ENCODE data around the gene PTPRB.

The PTPRB gene

DNA sequence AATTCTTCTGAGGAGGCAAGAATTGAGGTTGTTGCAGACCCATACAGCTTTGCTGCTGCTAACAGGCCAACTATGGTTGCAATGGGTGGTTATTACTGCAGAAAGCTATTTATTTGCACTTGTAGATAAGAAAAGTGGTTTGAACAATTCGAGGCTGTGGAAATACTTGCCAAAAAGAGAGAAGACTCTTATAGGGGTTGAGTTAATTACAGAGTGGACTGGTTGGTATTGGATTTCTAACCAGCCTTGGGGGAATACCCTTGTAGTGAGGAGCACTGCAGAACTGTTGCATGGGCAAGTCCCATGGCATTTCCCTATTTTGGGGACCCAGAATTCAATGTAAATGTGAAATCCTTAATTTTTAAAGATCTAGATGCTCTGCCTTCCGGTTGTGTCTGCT, 150.6 kb downstream of the PTPRB start:
- no peak for DNase-seq (ENCODE audit: low read depth)
- no peak overlapping the region for H3K4me3 ChIP-seq (ENCODE audit: low read length)
- TF ChIP-seq CTCF (IDR thresholded peaks at IDR 0.05; ENCODE audit: insufficient read depth, low read depth, low read length, missing control alignments), result no peak

DNA sequence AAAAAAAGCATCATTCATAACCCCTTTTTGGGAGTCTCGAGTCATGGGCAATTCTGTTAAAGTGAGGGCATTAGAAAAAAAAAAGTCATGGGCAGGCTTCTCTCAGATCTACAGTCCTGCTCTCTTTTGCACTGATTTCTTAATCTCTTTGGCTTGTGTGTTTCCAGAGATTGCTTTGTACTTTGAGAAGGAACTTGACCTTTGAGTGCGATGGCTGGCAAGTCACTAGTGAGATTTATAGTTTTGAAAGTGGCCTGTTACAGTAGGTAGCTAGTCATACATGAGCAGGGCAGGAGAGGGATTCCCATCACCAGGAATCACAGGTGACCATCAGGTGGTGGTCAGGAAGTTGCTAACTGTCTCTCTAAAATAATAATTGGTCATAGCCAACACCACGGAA, 151.5 kb downstream of the PTPRB start:
- no peak for DNase-seq (ENCODE audit: low read depth)
- TF ChIP-seq CTCF (IDR thresholded peaks at IDR 0.05; ENCODE audit: insufficient read depth, low read depth, low read length, missing control alignments), result no peak
- H3K4me3 ChIP-seq (ENCODE audit: low read length), result no peak overlapping the region

DNA sequence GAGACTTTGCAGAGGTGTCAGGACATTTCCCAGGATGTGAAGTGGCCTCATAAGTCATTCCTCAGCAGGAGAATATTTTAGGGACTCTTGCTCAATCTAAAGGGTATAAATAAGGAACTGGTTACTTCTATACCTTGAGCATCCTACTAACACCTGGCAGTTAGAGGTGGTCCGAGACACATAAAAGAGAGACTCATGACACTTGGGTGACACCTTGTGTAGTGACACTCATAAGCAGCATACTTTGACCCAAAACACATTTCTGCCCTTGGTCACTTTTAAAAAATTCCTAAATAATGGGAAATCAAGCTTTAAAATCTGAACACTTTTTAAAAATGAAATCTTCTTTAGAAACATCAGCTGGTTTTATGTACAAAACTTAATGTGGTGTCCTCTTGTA, 152.8 kb downstream of the PTPRB start:
- TF ChIP-seq CTCF (IDR thresholded peaks at IDR 0.05; ENCODE audit: insufficient read depth, low read depth, low read length, missing control alignments), result no peak
- H3K4me3 ChIP-seq (ENCODE audit: low read length), result no peak overlapping the region
- no peak for DNase-seq (ENCODE audit: low read depth)

DNA sequence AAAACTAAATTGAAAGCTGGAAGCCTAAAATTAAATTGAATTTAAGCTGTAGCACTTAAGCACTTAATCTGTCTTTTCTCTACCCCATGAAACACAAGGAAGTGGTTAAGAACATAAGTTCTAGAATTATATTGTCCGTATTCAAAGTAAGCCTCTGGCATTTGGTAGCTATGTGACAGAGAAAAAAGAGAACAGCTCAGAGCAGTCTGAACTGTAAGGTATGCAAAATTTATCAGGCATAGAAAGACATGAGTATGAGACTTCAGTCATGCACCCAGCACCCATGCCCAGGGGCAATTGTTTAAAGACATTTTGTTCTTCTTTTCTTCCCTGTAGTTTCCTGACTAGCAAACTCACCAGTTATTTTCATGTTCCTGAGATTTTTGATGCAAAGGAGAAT, 154.5 kb downstream of the PTPRB start:
- H3K4me3 ChIP-seq (ENCODE audit: low read length), result no peak overlapping the region
- DNase-seq (ENCODE audit: low read depth), result peak; percentile 39
- no peak for TF ChIP-seq CTCF (IDR thresholded peaks at IDR 0.05; ENCODE audit: insufficient read depth, low read depth, low read length, missing control alignments)

GRCh38 chr12:70469221-70469820, 167.9 kb downstream of the PTPRB start:
- no peak for DNase-seq (ENCODE audit: low read depth)
- no peak for TF ChIP-seq CTCF (IDR thresholded peaks at IDR 0.05; ENCODE audit: insufficient read depth, low read depth, low read length, missing control alignments)
- H3K4me3 ChIP-seq (ENCODE audit: low read length), result no peak overlapping the region

GRCh38 chr12:70468741-70469140, 168.5 kb downstream of the PTPRB start:
- TF ChIP-seq CTCF (IDR thresholded peaks at IDR 0.05; ENCODE audit: insufficient read depth, low read depth, low read length, missing control alignments), result no peak
- no peak overlapping the region for H3K4me3 ChIP-seq (ENCODE audit: low read length)
- no peak for DNase-seq (ENCODE audit: low read depth)
